Measurements from ENCODE around the gene FGF21.
A peak's percentile ranks its signal among the peaks of the same experiment; 100 is the strongest.

The FGF21 gene

GRCh38 chr19:48741129-48741999, 14.0 kb upstream of the FGF21 start:
- H3K4me3 ChIP-seq (replicated peaks; ENCODE audit: low read depth, low read length) = no peak overlapping the region
- no peaks in the 10 kb centered on the region; the same call in 1 of the 2 replicates for H3K27me3 ChIP-seq (replicated peaks; ENCODE audit: control insufficient read depth, insufficient read depth, low read length)
- DNase-seq (ENCODE audit: extremely low read depth, insufficient read length) = peak; percentile 37
- no peaks in the 10 kb centered on the region for H3K36me3 ChIP-seq (ENCODE audit: control insufficient read depth, insufficient read depth, low read length)
- TF ChIP-seq CTCF (IDR thresholded peaks at IDR 0.05; ENCODE audit: insufficient read depth, low read length, poor library complexity, severe bottlenecking) = no peak

- no peaks in the 10 kb centered on the region for H3K36me3 ChIP-seq (ENCODE audit: control insufficient read depth, insufficient read depth, low read length)
- DNase-seq (ENCODE audit: extremely low read depth, insufficient read length) = no peak
- no peak for TF ChIP-seq CTCF (IDR thresholded peaks at IDR 0.05; ENCODE audit: insufficient read depth, low read length, poor library complexity, severe bottlenecking)
- no peaks in the 10 kb centered on the region; the same call in 1 of the 2 replicates for H3K27me3 ChIP-seq (replicated peaks; ENCODE audit: control insufficient read depth, insufficient read depth, low read length)
- no peak overlapping the region for H3K4me3 ChIP-seq (replicated peaks; ENCODE audit: low read depth, low read length)
Measured at GRCh38 chr19:48742096-48742495, 13.2 kb upstream of the FGF21 start.

- H3K4me3 ChIP-seq (replicated peaks; ENCODE audit: low read depth, low read length) = no peak overlapping the region
- no peaks in the 10 kb centered on the region for H3K27me3 ChIP-seq (replicated peaks; ENCODE audit: control insufficient read depth, insufficient read depth, low read length)
- DNase-seq (ENCODE audit: extremely low read depth, insufficient read length) = no peak
- no peak for TF ChIP-seq CTCF (IDR thresholded peaks at IDR 0.05; ENCODE audit: insufficient read depth, low read length, poor library complexity, severe bottlenecking)
- H3K36me3 ChIP-seq (ENCODE audit: control insufficient read depth, insufficient read depth, low read length) = no peaks in the 10 kb centered on the region
Measured at GRCh38 chr19:48745208-48745995, 9.9 kb upstream of the FGF21 start.

- no peak for TF ChIP-seq CTCF (IDR thresholded peaks at IDR 0.05; ENCODE audit: insufficient read depth, low read length, poor library complexity, severe bottlenecking)
- Histone ChIP-seq H3K36me3 (ENCODE audit: control insufficient read depth, insufficient read depth, low read length) (no peaks in the 10 kb centered on the region), H3K27me3 (replicated peaks; ENCODE audit: control insufficient read depth, insufficient read depth, low read length) (no peaks in the 10 kb centered on the region), H3K4me3 (replicated peaks; ENCODE audit: low read depth, low read length) (no peak overlapping the region)
- no peak for DNase-seq (ENCODE audit: extremely low read depth, insufficient read length)
Measured at GRCh38 chr19:48746110-48746509, 9.2 kb upstream of the FGF21 start.

- Histone ChIP-seq H3K4me3 (replicated peaks; ENCODE audit: low read depth, low read length) (peak within 1 kb of the TSS; percentile 41), H3K36me3 (ENCODE audit: control insufficient read depth, insufficient read depth, low read length) (no peaks in the 10 kb centered on the region), H3K27me3 (replicated peaks; ENCODE audit: control insufficient read depth, insufficient read depth, low read length) (no peaks in the 10 kb centered on the region)
- peak; percentile 52 for DNase-seq (ENCODE audit: extremely low read depth, insufficient read length)
- no peak for TF ChIP-seq CTCF (IDR thresholded peaks at IDR 0.05; ENCODE audit: insufficient read depth, low read length, poor library complexity, severe bottlenecking)
Measured at GRCh38 chr19:48746738-48747575, 8.4 kb upstream of the FGF21 start, which contains the start of gene IZUMO1. Gene IZUMO1 (minus strand): TSS chr19:48746909. CDS start chr19:48745859, 1,050 bp downstream.
